Measurements from ENCODE around the gene TEX10. TPM values are rescaled to one million over a fixed set of nuclear protein-coding genes. Genes with fewer than 3 reads are reported as not detected.

TEX10 gene
- total RNA-seq, 4 donors from 2014 or later: 15.5 to 23.9 (median 21.6) TPM

- no peak for DNase-seq (ENCODE audit: low spot score in 2 of 2)
- 76 to 96% methylated on average over 3 of the region's 3 CpGs for WGBS, 2 donors
- H3K4me3 ChIP-seq (ENCODE audit: low read depth, poor library complexity, severe bottlenecking): no peak overlapping the region
- TF ChIP-seq POLR2A (IDR thresholded peaks at IDR 0.05) (no peak), CTCF (IDR thresholded peaks at IDR 0.05) (no peak)
- intact Hi-C loops (cut with DNase I; ENCODE audit: low total_unique reads): no loop called here
These were observed 54.4 kb downstream of the TEX10 start for GRCh38 chr9:100298378-100298777.

- WGBS, 2 donors: 81 to 96% methylated on average over 4 of the region's 4 CpGs
- intact Hi-C loops (cut with DNase I; ENCODE audit: low total_unique reads): no loop called here
- no peak overlapping the region for H3K4me3 ChIP-seq (ENCODE audit: low read depth, poor library complexity, severe bottlenecking)
- DNase-seq (ENCODE audit: low spot score in 2 of 2): no peak
- no peak for TF ChIP-seq POLR2A (IDR thresholded peaks at IDR 0.05)
- TF ChIP-seq CTCF (IDR thresholded peaks at IDR 0.05): no peak
These were observed 56.3 kb downstream of the TEX10 start for GRCh38 chr9:100296407-100296806.

- DNase-seq (ENCODE audit: low spot score in 2 of 2): no peak
- WGBS, 2 donors: 100% methylated on average over 2 of the region's 2 CpGs
- no peak for TF ChIP-seq POLR2A (IDR thresholded peaks at IDR 0.05)
- no peak for TF ChIP-seq CTCF (IDR thresholded peaks at IDR 0.05)
- intact Hi-C loops (cut with DNase I; ENCODE audit: low total_unique reads): no loop called here
- H3K4me3 ChIP-seq (ENCODE audit: low read depth, poor library complexity, severe bottlenecking): no peak overlapping the region
These were observed 57.5 kb downstream of the TEX10 start for GRCh38 chr9:100295240-100295639.

GRCh38 chr9:100294806-100295205 is 57.9 kb downstream of the TEX10 start:
- no peak for TF ChIP-seq POLR2A (IDR thresholded peaks at IDR 0.05)
- TF ChIP-seq CTCF (IDR thresholded peaks at IDR 0.05): no peak
- no peak for DNase-seq (ENCODE audit: low spot score in 2 of 2)
- intact Hi-C loops (cut with DNase I; ENCODE audit: low total_unique reads): no loop called here
- no peak overlapping the region for H3K4me3 ChIP-seq (ENCODE audit: low read depth, poor library complexity, severe bottlenecking)
- WGBS, 2 donors: 79 to 82% methylated on average over 6 of the region's 6 CpGs

- intact Hi-C loops (cut with DNase I; ENCODE audit: low total_unique reads): no loop called here
- 72 to 75% methylated on average over 3 of the region's 3 CpGs for WGBS, 2 donors
- H3K4me3 ChIP-seq (ENCODE audit: low read depth, poor library complexity, severe bottlenecking): no peak overlapping the region
- DNase-seq (ENCODE audit: low spot score in 2 of 2): no peak
- TF ChIP-seq POLR2A (IDR thresholded peaks at IDR 0.05): no peak
These were observed 58.4 kb downstream of the TEX10 start for GRCh38 chr9:100294341-100294740.

- no peak overlapping the region for H3K4me3 ChIP-seq (ENCODE audit: low read depth, poor library complexity, severe bottlenecking)
- intact Hi-C loops (cut with DNase I; ENCODE audit: low total_unique reads): no loop called here
- TF ChIP-seq POLR2A (IDR thresholded peaks at IDR 0.05) (no peak), CTCF (IDR thresholded peaks at IDR 0.05) (no peak)
- 94 to 98% methylated on average over 13 of the region's 13 CpGs for WGBS, 2 donors
- no peak for DNase-seq (ENCODE audit: low spot score in 2 of 2)
These were observed 60.3 kb downstream of the TEX10 start for GRCh38 chr9:100292414-100292813.

Data from lower leg skin (tissue), 4 donors.